Testis (tissue), 3 donors: ENCODE measurements around the gene MVD. TPM values are rescaled to one million over a fixed set of nuclear protein-coding genes. Genes with fewer than 3 reads are reported as not detected.

ENCODE experiments used
- DNase-seq: peaks from one replicate; pipeline ENCODE4 v3.0.0-alpha.2; 2019
- H3K27ac ChIP-seq, 2 donors: fragments of 200-600 bp; sonication (generic); one replicate each; pipeline ENCODE4 v1.5.1; 2019
- H3K27me3 ChIP-seq: fragments of 200-600 bp; sonication (generic); one replicate; pipeline ENCODE4 v1.5.1; 2019
- H3K36me3 ChIP-seq: fragments of 200-600 bp; sonication (generic); one replicate; pipeline ENCODE4 v1.5.1; 2017; ENCODE audit warnings: low read depth; ENCODE audit errors: missing control alignments
- H3K4me1 ChIP-seq: fragments of 200-600 bp; sonication (generic); one replicate; pipeline ENCODE4 v1.5.1; 2019
- H3K4me3 ChIP-seq, 2 donors: fragments of 200-600 bp; sonication (generic); one replicate each; pipeline ENCODE4 v1.5.1; 2017 to 2019
- H3K9me3 ChIP-seq: fragments of 200-600 bp; sonication (generic); one replicate; pipeline ENCODE4 v1.5.1; 2017
- POLR2A ChIP-seq: fragments of 450-650 bp; IDR thresholded peaks from one replicate; pipeline ENCODE4 v1.6.1; 2017; ENCODE audit warnings: antibody characterized with exemption, mild to moderate bottlenecking, moderate library complexity
- WGBS, 2 donors: methylation state at CpG; one replicate each; pipeline ENCODE4 v1.1.5; 2018; 5-methylcytosine and 5-hydroxymethylcytosine counted together
- intact Hi-C: fragments of 100-400 bp; cut with DNase I; formaldehyde crosslinking; loops from one replicate; pipeline ENCODE4 v1.15.1; 2023; ENCODE audit warnings: low total_unique reads
- polyA plus RNA-seq: library from polyadenylated mRNA; stranded (reverse); fragments of 350-450 nt; fragmentation: Illumina TruSeq; extraction: RNeasy Lipid Tissue Mini Kit (QIAGEN cat#74804); gene quantifications from one replicate; pipeline ENCODE4 v1.2.3, GENCODE V29; 2014; ENCODE audit warnings: low read depth, low replicate concordance; ENCODE audit not compliant: insufficient read depth
- total RNA-seq, 2 donors: library from RNA; depleted of rRNA; stranded (reverse); fragments of >200 nt; gene quantifications; one replicate each; pipeline ENCODE4 v1.2.3, GENCODE V29; 2016
- TF ChIP-seq, protein P1 (sequence below), 3 experiments: fragments of 450-650 bp in 2 of 3; fragments of 200-600 bp in 1 of 3; sonication (generic) in 1 of 3; IDR thresholded peaks; one replicate each; pipeline ENCODE4 v1.5.1; 2016 to 2019; ENCODE audit warnings: antibody characterized with exemption in 3 of 3, mild to moderate bottlenecking in 2 of 3, moderate library complexity in 1 of 3

MVD gene
- total and polyA plus RNA-seq, 3 donors from 2014 or later, result 46.6 to 100 (median 56.1) TPM

- WGBS, 2 donors, result 95 to 96% methylated on average over 29 to 43 of the region's 50 CpGs
- Histone ChIP-seq H3K4me3 (no peak overlapping the region), H3K27me3 (no peaks in the 10 kb centered on the region), H3K27ac (no peak overlapping the region), H3K9me3 (no peaks in the 10 kb centered on the region), H3K4me1 (peaks cover 5% of the 10 kb centered on the region), H3K36me3 (no peaks in the 10 kb centered on the region)
- intact Hi-C loops, result no loop called here
- no peak for DNase-seq
- TF ChIP-seq, protein P1, sequence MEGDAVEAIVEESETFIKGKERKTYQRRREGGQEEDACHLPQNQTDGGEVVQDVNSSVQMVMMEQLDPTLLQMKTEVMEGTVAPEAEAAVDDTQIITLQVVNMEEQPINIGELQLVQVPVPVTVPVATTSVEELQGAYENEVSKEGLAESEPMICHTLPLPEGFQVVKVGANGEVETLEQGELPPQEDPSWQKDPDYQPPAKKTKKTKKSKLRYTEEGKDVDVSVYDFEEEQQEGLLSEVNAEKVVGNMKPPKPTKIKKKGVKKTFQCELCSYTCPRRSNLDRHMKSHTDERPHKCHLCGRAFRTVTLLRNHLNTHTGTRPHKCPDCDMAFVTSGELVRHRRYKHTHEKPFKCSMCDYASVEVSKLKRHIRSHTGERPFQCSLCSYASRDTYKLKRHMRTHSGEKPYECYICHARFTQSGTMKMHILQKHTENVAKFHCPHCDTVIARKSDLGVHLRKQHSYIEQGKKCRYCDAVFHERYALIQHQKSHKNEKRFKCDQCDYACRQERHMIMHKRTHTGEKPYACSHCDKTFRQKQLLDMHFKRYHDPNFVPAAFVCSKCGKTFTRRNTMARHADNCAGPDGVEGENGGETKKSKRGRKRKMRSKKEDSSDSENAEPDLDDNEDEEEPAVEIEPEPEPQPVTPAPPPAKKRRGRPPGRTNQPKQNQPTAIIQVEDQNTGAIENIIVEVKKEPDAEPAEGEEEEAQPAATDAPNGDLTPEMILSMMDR (IDR thresholded peaks at IDR 0.05), result no peak
- TF ChIP-seq POLR2A, result no peak
These were observed 7.7 kb downstream of the MVD start for GRCh38 chr16:88655053-88655732.

- Histone ChIP-seq H3K9me3 (no peaks in the 10 kb centered on the region), H3K27ac (no peak overlapping the region), H3K27me3 (no peaks in the 10 kb centered on the region), H3K4me1 (peaks cover 5% of the 10 kb centered on the region), H3K4me3 (no peak overlapping the region), H3K36me3 (no peaks in the 10 kb centered on the region)
- intact Hi-C loops, result no loop called here
- no peak for DNase-seq
- TF ChIP-seq POLR2A, result no peak
- TF ChIP-seq, protein P1 (IDR thresholded peaks at IDR 0.05), result no peak
- WGBS, 2 donors, result 87 to 93% methylated on average over 15 to 28 of the region's 28 CpGs
These were observed 8.4 kb downstream of the MVD start for GRCh38 chr16:88654363-88655052.

DNA sequence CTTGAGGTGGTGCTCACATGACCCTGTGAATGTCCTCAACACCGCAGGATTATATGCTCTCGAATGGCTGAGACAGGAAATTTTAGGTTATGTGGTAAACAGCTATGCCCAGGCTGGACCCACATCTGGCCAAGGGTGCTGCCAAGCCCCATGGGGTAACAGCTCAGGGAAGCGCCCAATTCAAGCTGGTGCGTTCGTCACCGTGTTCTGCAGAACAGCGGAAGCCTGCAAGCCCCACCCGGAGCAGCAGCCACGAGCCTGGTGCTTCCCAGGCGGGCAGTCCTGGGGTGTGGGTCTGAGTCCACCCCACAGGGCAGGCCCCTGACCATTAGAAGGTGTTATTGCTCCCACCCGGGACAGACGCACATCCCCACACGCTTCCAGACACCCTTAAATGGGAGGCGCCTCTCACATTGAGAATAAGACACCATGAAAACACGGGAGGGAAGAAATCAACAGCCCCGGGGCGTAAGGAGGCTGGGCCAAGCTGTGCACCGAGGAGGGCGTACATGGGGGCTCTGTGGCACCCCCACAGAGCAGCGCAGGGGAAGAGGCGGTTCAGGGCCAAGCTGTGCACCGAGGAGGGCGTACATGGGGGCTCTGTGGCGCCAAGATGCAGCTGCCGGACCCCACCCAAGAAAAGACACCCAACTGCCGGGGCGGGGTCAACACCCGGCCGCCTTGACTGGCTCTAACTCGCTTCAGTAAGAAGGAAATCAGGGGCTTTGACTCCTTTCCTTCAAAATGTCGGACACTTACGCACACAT lies 9.1 kb downstream of the MVD start:
- intact Hi-C loops, result no loop called here
- TF ChIP-seq POLR2A, result no peak
- TF ChIP-seq, protein P1 (IDR thresholded peaks at IDR 0.05), result no peak
- Histone ChIP-seq H3K9me3 (no peaks in the 10 kb centered on the region), H3K4me1 (peaks cover 5% of the 10 kb centered on the region), H3K4me3 (no peak overlapping the region), H3K36me3 (no peaks in the 10 kb centered on the region), H3K27me3 (no peaks in the 10 kb centered on the region), H3K27ac (no peak overlapping the region)
- WGBS, 2 donors, result 81 to 89% methylated on average over 14 to 32 of the region's 32 CpGs
- DNase-seq, result no peak

DNA sequence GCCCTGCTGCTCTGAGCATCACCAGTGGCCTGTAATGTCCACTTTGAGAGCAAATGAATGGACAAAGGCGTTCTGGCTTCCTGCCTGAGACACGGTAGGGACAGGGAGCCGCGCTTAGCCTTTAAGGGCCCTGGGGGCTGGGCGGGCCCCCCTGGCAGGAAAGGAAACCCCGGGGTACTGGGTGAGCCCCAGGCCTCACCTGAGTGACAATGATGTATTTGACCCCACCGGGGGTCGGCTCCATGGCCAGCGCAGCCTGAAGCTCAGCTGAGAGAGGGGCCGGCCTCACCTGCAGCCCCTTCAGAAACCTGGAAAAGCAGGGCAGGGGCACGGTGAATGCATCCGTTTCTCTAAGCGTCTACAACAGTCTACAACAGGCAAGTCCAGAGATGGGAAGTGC lies 9.8 kb downstream of the MVD start:
- 89 to 97% methylated on average over 12 to 13 of the region's 13 CpGs for WGBS, 2 donors
- intact Hi-C loops, result no loop called here
- H3K9me3 ChIP-seq, result no peaks in the 10 kb centered on the region
- no peaks in the 10 kb centered on the region for H3K27me3 ChIP-seq
- DNase-seq, result no peak
- H3K4me3 ChIP-seq, result no peak overlapping the region
- no peaks in the 10 kb centered on the region for H3K36me3 ChIP-seq
- TF ChIP-seq, protein P1 (IDR thresholded peaks at IDR 0.05), result no peak
- TF ChIP-seq POLR2A, result no peak
- H3K4me1 ChIP-seq, result peaks cover 5% of the 10 kb centered on the region
- H3K27ac ChIP-seq, result no peak overlapping the region
